Measurements from ENCODE around the gene JCAD.

GRCh38 chr10:30052062-30052461, 7.3 kb downstream of the JCAD start:
- no peak for TF ChIP-seq POLR2A (IDR thresholded peaks at IDR 0.05; ENCODE audit: low read length)
- TF ChIP-seq, protein P1, sequence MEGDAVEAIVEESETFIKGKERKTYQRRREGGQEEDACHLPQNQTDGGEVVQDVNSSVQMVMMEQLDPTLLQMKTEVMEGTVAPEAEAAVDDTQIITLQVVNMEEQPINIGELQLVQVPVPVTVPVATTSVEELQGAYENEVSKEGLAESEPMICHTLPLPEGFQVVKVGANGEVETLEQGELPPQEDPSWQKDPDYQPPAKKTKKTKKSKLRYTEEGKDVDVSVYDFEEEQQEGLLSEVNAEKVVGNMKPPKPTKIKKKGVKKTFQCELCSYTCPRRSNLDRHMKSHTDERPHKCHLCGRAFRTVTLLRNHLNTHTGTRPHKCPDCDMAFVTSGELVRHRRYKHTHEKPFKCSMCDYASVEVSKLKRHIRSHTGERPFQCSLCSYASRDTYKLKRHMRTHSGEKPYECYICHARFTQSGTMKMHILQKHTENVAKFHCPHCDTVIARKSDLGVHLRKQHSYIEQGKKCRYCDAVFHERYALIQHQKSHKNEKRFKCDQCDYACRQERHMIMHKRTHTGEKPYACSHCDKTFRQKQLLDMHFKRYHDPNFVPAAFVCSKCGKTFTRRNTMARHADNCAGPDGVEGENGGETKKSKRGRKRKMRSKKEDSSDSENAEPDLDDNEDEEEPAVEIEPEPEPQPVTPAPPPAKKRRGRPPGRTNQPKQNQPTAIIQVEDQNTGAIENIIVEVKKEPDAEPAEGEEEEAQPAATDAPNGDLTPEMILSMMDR (IDR thresholded peaks at IDR 0.05), result no peak
- no peak for TF ChIP-seq ESRRA (IDR thresholded peaks at IDR 0.05; ENCODE audit: borderline replicate concordance, low read length)
- TF ChIP-seq CHD4 (IDR thresholded peaks at IDR 0.05; ENCODE audit: borderline replicate concordance), result no peak
- no peak for TF ChIP-seq ZFP36 (IDR thresholded peaks at IDR 0.05; ENCODE audit: borderline replicate concordance, partially characterized antibody)

Measured in A549 (cell line).